ENCODE results near the gene DDB1. TPM values are rescaled to one million over a fixed set of nuclear protein-coding genes. Genes with fewer than 3 reads are reported as not detected.

DDB1 gene
- total RNA-seq, 1 donor from 2014 or later: 268 TPM

DNA sequence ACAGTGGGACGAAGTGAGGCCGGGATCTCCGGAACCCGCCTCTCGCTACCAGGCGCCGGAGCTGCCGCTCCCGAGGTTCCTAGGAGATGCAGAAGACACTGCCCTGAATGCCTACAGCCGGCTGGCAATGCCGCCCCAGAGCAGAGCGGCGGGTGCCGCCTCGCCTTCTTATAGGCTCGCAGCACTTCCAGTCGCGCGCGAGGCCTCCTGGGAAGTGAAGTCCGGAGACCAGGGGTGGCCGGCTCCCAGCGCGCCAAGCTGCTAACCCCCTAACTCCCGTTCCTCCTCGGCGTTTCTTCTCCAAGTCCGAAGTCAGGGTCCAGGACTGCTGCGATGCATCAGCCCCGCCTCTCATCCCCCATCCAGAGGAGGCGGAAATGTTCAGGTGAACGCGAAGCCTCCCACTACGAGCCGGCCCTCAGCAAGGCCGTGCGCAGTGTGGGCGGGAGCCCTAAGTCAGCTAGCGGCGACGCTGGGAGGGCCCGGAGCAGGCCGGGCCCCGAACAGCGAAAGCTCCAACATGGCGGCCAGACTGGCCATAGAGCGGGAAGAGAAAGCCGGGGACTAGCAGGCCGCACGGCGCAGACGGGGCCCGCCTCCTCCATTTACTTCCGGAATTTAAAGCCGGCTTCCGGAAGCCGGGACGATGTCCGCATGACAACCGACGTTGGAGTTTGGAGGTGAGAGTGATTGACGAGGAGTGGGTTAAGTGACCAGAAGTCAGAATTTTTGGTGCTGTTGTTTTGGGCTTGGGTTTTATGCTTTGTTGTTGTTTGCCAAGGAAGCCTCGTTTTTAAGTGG, 29.0 kb upstream of the DDB1 start, which contains the start of the genes CYB561A3 and TMEM138:
Gene CYB561A3, minus strand, starts transcription at position 142 of the 801 bp plus-strand sequence. CDS start 5,169 bp downstream, outside the sequence.
Gene TMEM138, plus strand, starts transcription at position 634 of the 801 bp plus-strand sequence. CDS start 2,017 bp downstream, outside the sequence.
- Mint-ChIP-seq H3K4me3 (peak within 1 kb of the TSS; percentile 96), H3K27ac (peak within 1 kb of the TSS; percentile 95), H3K27me3 (no peaks in the 10 kb centered on the region), H3K4me1 (peaks cover 26% of the 10 kb centered on the region), H3K9me3 (no peaks in the 10 kb centered on the region), H3K36me3 (ENCODE audit: low read depth) (peaks cover 24% of the 10 kb centered on the region)
- DNase-seq: peak; percentile 97
- intact Hi-C loops (cut with micrococcal nuclease): loop anchor here (1.0 to 10.0 kb wide), 6 partner anchors 23 to 433 kb away; partner anchors contain the start of genes CPSF7, DDB1, FEN1 and TKFC

DNA sequence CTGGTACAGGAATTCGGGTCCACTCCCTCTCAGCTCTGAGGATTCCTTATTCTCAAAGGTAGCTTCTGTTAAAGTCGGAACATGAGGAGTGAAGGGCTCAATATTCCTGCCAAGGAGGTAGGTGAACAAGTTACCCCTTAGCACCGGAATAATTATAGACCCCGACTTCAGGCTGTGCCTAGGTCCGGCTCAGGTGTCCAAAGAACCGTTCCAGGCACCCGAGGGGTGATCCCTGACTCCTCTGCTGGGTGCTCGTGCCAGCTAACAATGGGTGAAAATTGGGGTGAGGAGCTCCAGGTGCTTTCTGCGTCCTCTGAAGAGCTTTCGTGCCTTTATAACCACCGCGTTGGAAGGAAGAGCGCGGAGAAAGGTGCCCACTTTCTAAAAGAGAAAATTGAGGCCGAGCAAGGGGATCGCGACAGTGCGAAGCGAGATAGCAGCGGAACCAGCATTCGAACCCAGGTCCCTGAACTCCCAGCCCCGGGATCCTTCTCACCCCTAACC, 28.4 kb upstream of the DDB1 start:
- peak overlapping the region; percentile 96 for H3K4me3 Mint-ChIP-seq
- DNase-seq: no peak
- H3K27ac Mint-ChIP-seq: peak overlapping the region; percentile 95
- no peaks in the 10 kb centered on the region for H3K9me3 Mint-ChIP-seq
- H3K36me3 Mint-ChIP-seq (ENCODE audit: low read depth): peaks cover 20% of the 10 kb centered on the region
- H3K27me3 Mint-ChIP-seq: no peaks in the 10 kb centered on the region
- intact Hi-C loops (cut with micrococcal nuclease): loop anchor here (1.0 to 10.0 kb wide), 2 partner anchors 67 to 434 kb away; partner anchors contain the start of genes FEN1 and TMEM258
- H3K4me1 Mint-ChIP-seq: peaks cover 28% of the 10 kb centered on the region

DNA sequence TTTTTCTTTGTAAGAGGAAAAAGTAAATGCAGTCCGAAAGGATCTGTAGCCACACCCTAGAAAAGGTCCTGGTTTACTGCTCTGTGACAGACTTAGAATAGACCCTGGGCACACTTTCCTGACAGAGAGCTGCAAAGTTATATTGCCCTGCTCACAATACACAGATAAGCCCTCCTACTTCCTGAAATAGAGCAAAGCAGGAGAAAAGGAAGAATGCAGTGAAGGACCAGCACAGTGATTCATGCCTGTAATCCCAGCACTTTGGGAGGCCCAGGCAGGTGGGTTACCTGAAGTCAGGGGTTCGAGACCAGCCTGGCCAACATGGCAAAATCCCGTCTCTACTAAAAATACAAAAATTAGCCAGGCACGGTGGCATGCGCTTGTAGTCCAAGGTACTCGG, 26.6 kb upstream of the DDB1 start:
- H3K4me1 Mint-ChIP-seq: peaks cover 28% of the 10 kb centered on the region
- no peak for DNase-seq
- intact Hi-C loops (cut with micrococcal nuclease): no loop called here
- H3K4me3 Mint-ChIP-seq: no peak overlapping the region
- H3K27me3 Mint-ChIP-seq: no peaks in the 10 kb centered on the region
- H3K36me3 Mint-ChIP-seq (ENCODE audit: low read depth): peaks cover 22% of the 10 kb centered on the region
- no peaks in the 10 kb centered on the region for H3K9me3 Mint-ChIP-seq
- no peak overlapping the region for H3K27ac Mint-ChIP-seq

DNA sequence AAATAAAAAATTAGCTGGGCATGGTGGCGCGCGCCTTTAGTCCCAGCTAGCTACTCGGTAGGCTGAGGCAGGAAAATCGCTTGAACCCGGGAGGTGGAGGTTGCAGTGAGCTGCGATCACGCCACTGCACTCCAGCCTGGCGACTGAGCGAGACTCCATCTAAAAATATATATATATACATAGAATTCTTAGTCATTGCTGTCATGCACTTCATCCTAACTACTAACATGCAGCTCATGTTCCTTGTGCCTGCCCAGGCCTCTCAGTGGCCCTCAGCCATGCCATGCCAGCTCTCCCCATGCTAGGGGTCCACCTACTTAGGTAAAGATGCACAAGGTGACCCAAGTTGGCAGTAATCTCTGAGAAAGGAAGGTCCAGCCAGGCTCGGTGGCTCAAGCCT, 25.7 kb upstream of the DDB1 start:
- Mint-ChIP-seq H3K27me3 (no peaks in the 10 kb centered on the region), H3K4me3 (no peak overlapping the region), H3K27ac (no peak overlapping the region), H3K36me3 (ENCODE audit: low read depth) (peaks cover 18% of the 10 kb centered on the region), H3K9me3 (no peaks in the 10 kb centered on the region), H3K4me1 (peaks cover 25% of the 10 kb centered on the region)
- intact Hi-C loops (cut with micrococcal nuclease): no loop called here
- DNase-seq: no peak

DNA sequence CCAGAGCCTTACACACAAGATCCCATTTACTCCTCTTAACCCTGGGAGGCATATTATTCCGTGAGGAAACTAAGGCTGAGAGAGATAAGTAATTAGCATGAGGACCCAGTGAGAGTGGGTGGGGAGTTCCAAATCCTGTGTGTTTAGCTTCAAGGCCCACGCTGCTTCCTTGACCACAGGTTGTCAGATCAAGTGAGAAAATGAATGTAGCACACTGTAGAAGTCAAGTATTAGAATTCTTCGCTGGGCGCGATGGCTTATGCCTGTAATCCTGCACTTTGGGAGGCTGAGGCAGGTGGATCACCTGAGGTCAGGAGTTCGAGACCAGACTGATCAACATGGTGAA, 25.0 kb upstream of the DDB1 start:
- no peak for DNase-seq
- intact Hi-C loops (cut with micrococcal nuclease): no loop called here
- no peak overlapping the region for H3K4me3 Mint-ChIP-seq
- H3K9me3 Mint-ChIP-seq: no peaks in the 10 kb centered on the region
- no peak overlapping the region for H3K27ac Mint-ChIP-seq
- peaks cover 19% of the 10 kb centered on the region for H3K4me1 Mint-ChIP-seq
- no peaks in the 10 kb centered on the region for H3K27me3 Mint-ChIP-seq
- peaks cover 21% of the 10 kb centered on the region for H3K36me3 Mint-ChIP-seq (ENCODE audit: low read depth)

DNA sequence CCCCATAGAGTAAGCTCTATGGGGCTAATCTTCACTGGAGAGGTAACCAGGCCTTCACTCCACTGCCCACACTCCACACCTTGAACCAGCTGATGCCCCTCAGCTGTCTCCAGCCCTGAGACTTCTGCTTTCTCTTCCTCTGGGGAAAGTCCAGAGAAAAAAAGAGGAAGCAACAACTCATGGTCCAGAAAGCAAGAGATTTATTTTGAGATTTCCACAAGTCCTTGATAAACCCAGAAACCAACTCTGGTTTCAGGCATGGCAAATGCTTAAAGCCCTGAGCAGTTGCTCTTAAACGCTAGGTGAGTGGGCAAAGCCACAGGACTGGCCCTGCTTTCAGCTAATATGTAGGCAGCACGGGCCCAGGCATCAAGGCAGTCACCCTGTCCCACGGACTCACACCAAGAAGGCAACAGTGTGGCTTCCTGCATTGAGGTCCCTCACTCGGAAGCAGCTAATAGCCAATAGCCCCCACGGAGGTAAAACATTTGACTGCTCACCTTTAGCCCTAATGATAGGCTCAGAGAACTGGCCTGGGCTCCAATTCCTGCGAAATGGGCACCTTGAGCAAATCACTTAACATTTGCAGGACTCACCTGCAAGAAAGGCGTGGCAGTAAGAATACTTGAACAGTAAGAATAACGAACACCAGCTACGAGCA, 24.5 kb upstream of the DDB1 start:
- Mint-ChIP-seq H3K27ac (no peak overlapping the region), H3K4me3 (no peak overlapping the region), H3K36me3 (ENCODE audit: low read depth) (peaks cover 23% of the 10 kb centered on the region), H3K9me3 (no peaks in the 10 kb centered on the region), H3K27me3 (no peaks in the 10 kb centered on the region), H3K4me1 (peaks cover 17% of the 10 kb centered on the region)
- DNase-seq: no peak
- intact Hi-C loops (cut with micrococcal nuclease): no loop called here

DNA sequence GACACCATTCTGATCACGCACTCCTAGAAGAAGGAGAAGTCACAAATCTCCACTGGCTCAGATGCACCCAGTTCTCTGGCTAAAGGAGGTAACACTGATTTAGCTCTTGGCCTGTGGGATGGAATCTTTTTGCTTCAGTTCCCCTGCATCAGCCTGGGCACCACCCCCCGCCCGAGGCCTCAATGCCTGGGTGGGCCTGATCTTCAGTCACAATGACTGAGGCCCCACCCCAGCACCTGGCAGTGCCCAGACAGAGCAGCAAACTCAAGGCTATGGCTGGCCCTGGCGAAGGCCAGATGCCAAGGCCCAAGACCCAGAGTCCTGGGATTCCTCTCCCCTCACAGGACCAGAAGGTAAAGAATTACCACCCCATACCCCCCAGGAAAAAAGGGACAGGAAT, 23.8 kb upstream of the DDB1 start:
- Mint-ChIP-seq H3K36me3 (ENCODE audit: low read depth) (peaks cover 21% of the 10 kb centered on the region), H3K4me3 (no peak overlapping the region), H3K4me1 (peaks cover 17% of the 10 kb centered on the region), H3K9me3 (no peaks in the 10 kb centered on the region), H3K27ac (no peak overlapping the region), H3K27me3 (no peaks in the 10 kb centered on the region)
- intact Hi-C loops (cut with micrococcal nuclease): no loop called here
- DNase-seq: no peak

DNA sequence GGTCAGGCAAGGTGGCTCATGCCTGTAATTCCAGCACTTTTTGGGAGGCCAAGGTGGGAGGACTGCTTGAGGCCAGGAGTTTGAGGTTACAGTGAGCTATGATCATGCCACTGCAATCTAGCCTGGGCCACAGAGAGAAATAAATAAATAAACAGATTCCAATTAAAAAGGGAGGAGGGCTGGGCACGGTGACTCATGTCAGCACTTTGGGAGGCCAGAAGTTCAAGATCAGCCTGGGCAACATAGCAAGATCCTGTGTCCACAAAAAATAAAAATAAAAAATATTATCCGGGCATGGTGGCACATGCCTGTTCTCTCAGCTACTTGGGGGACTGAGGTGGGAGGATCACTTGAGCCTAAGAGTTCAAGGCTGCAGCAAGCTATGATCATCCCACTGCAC, 21.3 kb upstream of the DDB1 start:
- Mint-ChIP-seq H3K4me3 (no peak overlapping the region), H3K9me3 (no peaks in the 10 kb centered on the region), H3K27me3 (no peaks in the 10 kb centered on the region), H3K4me1 (peaks cover 8% of the 10 kb centered on the region), H3K27ac (no peak overlapping the region), H3K36me3 (ENCODE audit: low read depth) (peaks cover 25% of the 10 kb centered on the region)
- no peak for DNase-seq
- intact Hi-C loops (cut with micrococcal nuclease): no loop called here

DNA sequence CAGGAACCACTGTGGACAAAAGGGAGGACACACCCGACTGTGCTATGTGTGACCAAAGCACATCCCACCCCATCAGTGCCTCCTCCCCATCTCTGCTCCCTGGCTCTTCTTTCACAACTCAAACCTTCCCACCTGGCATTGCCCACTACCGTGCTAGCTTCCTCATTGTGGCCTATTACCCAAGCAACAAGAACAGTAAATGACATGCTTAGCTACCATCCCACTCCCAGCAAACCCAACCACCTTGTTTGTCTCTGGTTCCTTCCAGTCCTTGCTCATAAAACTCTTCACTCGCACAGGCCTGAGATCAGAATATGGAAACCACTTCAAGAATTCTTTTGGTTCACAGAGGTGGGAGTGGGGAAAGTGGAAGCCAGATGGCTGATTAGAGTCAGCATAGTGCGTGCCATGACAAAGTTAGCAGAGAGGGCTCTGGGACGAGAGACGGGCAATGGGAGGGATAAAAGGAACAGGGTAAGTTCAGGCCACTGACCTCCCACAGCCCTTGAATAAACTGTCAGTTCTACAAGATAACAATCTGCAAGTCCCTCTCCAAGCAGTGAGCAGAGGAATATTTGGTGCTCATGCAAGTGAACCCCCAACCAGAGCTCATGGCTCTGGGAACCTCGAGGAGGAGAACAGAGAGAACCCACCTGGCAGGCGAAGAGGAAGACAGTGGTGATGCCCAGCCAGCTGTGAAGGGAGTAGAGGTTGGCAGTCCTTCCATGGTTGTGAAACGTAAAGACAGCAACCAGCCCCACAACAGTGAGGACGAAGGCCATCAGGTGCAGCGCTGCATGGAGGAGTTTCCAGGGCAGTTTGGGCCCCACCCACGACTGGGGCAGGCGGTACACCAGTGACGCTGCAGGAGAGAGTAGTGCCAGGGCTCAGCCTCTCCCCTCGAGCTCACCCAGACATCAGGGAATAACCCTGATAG, 20.5 kb upstream of the DDB1 start:
- peaks cover 8% of the 10 kb centered on the region for H3K4me1 Mint-ChIP-seq
- no peak for DNase-seq
- intact Hi-C loops (cut with micrococcal nuclease): no loop called here
- H3K27me3 Mint-ChIP-seq: no peaks in the 10 kb centered on the region
- no peaks in the 10 kb centered on the region for H3K9me3 Mint-ChIP-seq
- H3K4me3 Mint-ChIP-seq: no peak overlapping the region
- H3K27ac Mint-ChIP-seq: no peak overlapping the region
- H3K36me3 Mint-ChIP-seq (ENCODE audit: low read depth): peaks cover 25% of the 10 kb centered on the region

DNA sequence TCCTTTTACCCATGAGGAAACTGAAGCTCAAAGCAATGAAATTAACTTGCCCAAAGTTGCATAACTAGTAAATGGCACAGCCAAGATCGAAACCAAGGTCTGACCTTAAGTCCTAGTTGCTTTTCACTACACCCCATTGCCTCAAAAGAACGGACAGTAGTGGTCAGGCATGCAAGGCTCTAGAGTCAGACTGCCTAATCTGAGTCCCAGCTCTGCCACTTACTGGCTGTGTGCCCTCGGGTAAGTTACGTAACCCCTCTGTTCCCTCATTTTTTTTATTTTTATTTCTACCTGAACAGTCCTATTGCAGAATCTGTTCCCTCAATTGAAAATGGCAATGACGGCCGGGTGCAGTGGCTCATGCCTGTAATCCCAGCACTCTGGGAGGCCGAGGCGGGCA, 19.1 kb upstream of the DDB1 start:
- intact Hi-C loops (cut with micrococcal nuclease): no loop called here
- H3K27me3 Mint-ChIP-seq: no peaks in the 10 kb centered on the region

DNA sequence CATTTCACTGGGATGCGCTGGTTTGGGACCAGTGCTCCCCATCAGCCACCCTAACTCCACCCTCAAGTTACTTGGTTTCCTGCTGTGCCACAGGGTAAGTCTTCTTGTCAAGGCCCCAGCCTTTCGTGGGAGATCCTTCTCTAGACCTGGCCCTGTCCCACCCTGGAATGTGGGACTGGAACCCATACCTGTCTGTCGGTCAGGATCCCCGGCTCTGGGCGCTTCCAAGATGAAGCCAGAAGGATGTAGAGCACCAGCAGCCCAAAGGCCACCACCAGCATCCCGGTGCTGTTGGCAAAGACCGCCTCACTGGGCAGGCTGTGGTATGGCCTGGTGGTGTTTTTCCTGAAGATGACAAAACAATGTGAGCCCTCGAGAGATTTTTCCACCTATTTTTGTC, 17.9 kb upstream of the DDB1 start:
- Mint-ChIP-seq H3K27ac (no peak overlapping the region), H3K4me3 (no peak overlapping the region), H3K9me3 (no peaks in the 10 kb centered on the region), H3K27me3 (no peaks in the 10 kb centered on the region), H3K4me1 (no peaks in the 10 kb centered on the region), H3K36me3 (ENCODE audit: low read depth) (peaks cover 29% of the 10 kb centered on the region)
- intact Hi-C loops (cut with micrococcal nuclease): no loop called here
- no peak for DNase-seq

More for the DNA sequence above, 19.1 kb upstream of the DDB1 start:
- Mint-ChIP-seq H3K9me3 (no peaks in the 10 kb centered on the region), H3K27ac (no peak overlapping the region), H3K4me3 (no peak overlapping the region), H3K4me1 (peaks cover 3% of the 10 kb centered on the region), H3K36me3 (ENCODE audit: low read depth) (peaks cover 29% of the 10 kb centered on the region)
- no peak for DNase-seq

DNA sequence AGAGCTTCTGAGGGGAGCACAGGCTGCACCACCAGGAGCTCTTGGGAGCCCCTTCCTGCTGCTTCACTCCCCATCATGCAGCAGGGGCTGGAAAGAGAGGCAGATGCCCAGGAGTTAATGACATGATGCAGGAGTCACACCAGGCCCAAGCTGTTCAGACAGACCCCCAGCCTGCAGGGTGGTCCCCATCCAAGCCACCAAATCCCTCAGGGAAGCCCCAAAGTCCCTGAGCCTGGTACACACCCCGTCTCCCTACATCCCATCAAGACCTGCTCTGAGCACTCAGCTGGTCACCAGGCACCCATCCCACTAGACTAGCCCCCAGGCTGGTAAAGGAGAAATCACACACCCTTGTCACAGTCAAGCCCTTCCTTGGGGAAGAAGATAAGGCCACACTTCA, 17.4 kb upstream of the DDB1 start:
- H3K27ac Mint-ChIP-seq: no peak overlapping the region
- no peak for DNase-seq
- H3K4me3 Mint-ChIP-seq: no peak overlapping the region
- H3K27me3 Mint-ChIP-seq: no peaks in the 10 kb centered on the region
- intact Hi-C loops (cut with micrococcal nuclease): no loop called here
- peaks cover 28% of the 10 kb centered on the region for H3K36me3 Mint-ChIP-seq (ENCODE audit: low read depth)
- no peaks in the 10 kb centered on the region for H3K9me3 Mint-ChIP-seq
- H3K4me1 Mint-ChIP-seq: no peaks in the 10 kb centered on the region

DNA sequence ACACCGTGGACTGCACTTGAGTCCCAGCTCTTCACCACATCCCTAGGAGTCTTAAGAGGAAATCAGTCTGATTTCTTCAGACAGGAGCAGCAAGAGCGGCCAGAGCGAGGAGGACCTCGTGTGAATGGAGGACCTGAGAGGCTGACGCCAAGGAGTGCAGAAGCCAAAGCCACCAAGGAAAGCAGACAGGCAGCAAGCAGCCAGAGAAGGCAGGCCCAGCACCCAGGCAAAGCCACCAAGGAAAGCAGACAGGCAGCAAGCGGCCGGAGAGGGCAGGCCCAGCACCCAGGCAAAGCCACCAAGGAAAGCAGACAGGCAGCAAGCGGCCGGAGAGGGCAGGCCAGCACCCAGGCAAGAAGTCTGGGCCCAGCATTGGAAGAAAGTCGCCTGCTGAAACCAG, 17.0 kb upstream of the DDB1 start:
- Mint-ChIP-seq H3K9me3 (no peaks in the 10 kb centered on the region), H3K4me3 (no peak overlapping the region), H3K36me3 (ENCODE audit: low read depth) (peaks cover 25% of the 10 kb centered on the region), H3K4me1 (no peaks in the 10 kb centered on the region), H3K27me3 (no peaks in the 10 kb centered on the region), H3K27ac (no peak overlapping the region)
- no peak for DNase-seq
- intact Hi-C loops (cut with micrococcal nuclease): no loop called here

Data from activated CD4-positive, alpha-beta T cell treated with anti-CD3 and anti-CD28 coated beads, Interleukin-2, amount 10 ng/mL, durations not matched to agents 24 days and 14 days (primary cell).